K562 (cell line): ENCODE results near the gene ZBTB8B. TPM values are rescaled to one million over a fixed set of nuclear protein-coding genes. Genes with fewer than 3 reads are reported as not detected.

ENCODE experiments used
- ARID1B ChIP-seq: fragments of 450-650 bp; IDR thresholded peaks from 2 replicates; pipeline ENCODE4 v1.6.1; 2016; ENCODE audit warnings: antibody characterized with exemption, mild to moderate bottlenecking, inconsistent platforms
- ATF1 ChIP-seq, 2 experiments: fragments of 450-650 bp in 1 of 2; IDR thresholded peaks; 2 replicates each; pipeline ENCODE4 v1.6.1; 2016; ENCODE audit warnings: missing compliant biosample characterization in 1 of 2, missing genetic modification characterization in 1 of 2
- ETV5 ChIP-seq: sonication (generic); formaldehyde crosslinking; IDR thresholded peaks from 2 replicates; pipeline ENCODE4 v1.4.0; 2020; ENCODE audit warnings: low read depth, mild to moderate bottlenecking, missing genetic modification reagents
- GABPB1 ChIP-seq: sonication (generic); formaldehyde crosslinking; IDR thresholded peaks from 2 replicates; pipeline ENCODE4 v1.8.0; 2022; ENCODE audit warnings: mild to moderate bottlenecking, missing genetic modification reagents
- HDAC3 ChIP-seq: fragments of 450-650 bp; IDR thresholded peaks from 2 replicates; pipeline ENCODE4 v1.6.1; 2018; ENCODE audit warnings: borderline replicate concordance, mild to moderate bottlenecking, moderate library complexity; ENCODE audit not compliant: partially characterized antibody
- HDAC8 ChIP-seq: fragments of 450-650 bp; IDR thresholded peaks from 2 replicates; pipeline ENCODE4 v1.6.1; 2016; ENCODE audit warnings: mild to moderate bottlenecking, missing genetic modification characterization, moderate library complexity, missing compliant biosample characterization
- KLF13 ChIP-seq: fragments of 450-650 bp; IDR thresholded peaks from 2 replicates; pipeline ENCODE4 v1.6.1; 2016; ENCODE audit warnings: missing genetic modification characterization, low read depth, mild to moderate bottlenecking, missing compliant biosample characterization, moderate library complexity, borderline replicate concordance
- NRF1 ChIP-seq, 2 experiments: fragments of 450-650 bp; IDR thresholded peaks in 1 of 2; conservative IDR thresholded peaks in 1 of 2; 2 replicates each; pipeline ENCODE4 v1.6.1; 2014; ENCODE audit warnings: mild to moderate bottlenecking in 2 of 2
- PHF8 ChIP-seq: fragments of 200-600 bp; sonication (generic); IDR thresholded peaks from 2 replicates; pipeline ENCODE4 v1.6.1; 2012; ENCODE audit warnings: mixed run types, mild to moderate bottlenecking, inconsistent platforms, low read length, moderate library complexity, borderline replicate concordance
- RAD21 ChIP-seq, 2 experiments: fragments of 250-450 bp in 1 of 2; fragments of 450-650 bp in 1 of 2; sonication (Bioruptor Pico) in 1 of 2; formaldehyde crosslinking in 1 of 2; IDR thresholded peaks in 1 of 2; conservative IDR thresholded peaks in 1 of 2; 2 replicates each; pipeline versions ENCODE4 v1.4.0 to v1.8.0; 2020 to 2022; ENCODE audit warnings: mild to moderate bottlenecking in 2 of 2, moderate library complexity in 1 of 2
- SMC3 ChIP-seq: conservative IDR thresholded peaks from 2 replicates; pipeline ENCODE4 v1.6.1; 2011; ENCODE audit warnings: low read depth, low read length, improper control_type of control experiment; ENCODE audit not compliant: insufficient read depth
- TAF1 ChIP-seq: IDR thresholded peaks from 2 replicates; pipeline ENCODE4 v1.6.1; 2011; ENCODE audit warnings: mild to moderate bottlenecking, low read length, moderate library complexity; ENCODE audit not compliant: insufficient read depth, control insufficient read depth, severe bottlenecking; ENCODE audit errors: extremely low read depth
- TARDBP ChIP-seq: fragments of 450-650 bp; IDR thresholded peaks from 2 replicates; pipeline ENCODE4 v1.6.1; 2016
- ZBTB8A ChIP-seq: fragments of 450-650 bp; IDR thresholded peaks from 2 replicates; pipeline ENCODE4 v1.6.1; 2018; ENCODE audit warnings: mild to moderate bottlenecking, moderate library complexity; ENCODE audit not compliant: partially characterized antibody
- ZFP36 ChIP-seq: fragments of 150-350 bp; IDR thresholded peaks from 2 replicates; pipeline ENCODE4 v1.6.1; 2018; ENCODE audit warnings: low read length, low read depth; ENCODE audit not compliant: partially characterized antibody
- ZNF146 ChIP-seq: IDR thresholded peaks from one replicate; pipeline ENCODE4 v1.6.1; 2018; ENCODE audit warnings: missing compliant biosample characterization; ENCODE audit not compliant: unreplicated experiment
- ZNF282 ChIP-seq: sonication (generic); formaldehyde crosslinking; IDR thresholded peaks from 2 replicates; pipeline ENCODE4 v1.8.1; 2023; ENCODE audit warnings: missing genetic modification reagents
- ZNF668 ChIP-seq: fragments of 250-450 bp; sonication (Bioruptor Pico); IDR thresholded peaks from 2 replicates; pipeline ENCODE4 v1.8.0; 2022; ENCODE audit warnings: mild to moderate bottlenecking, inconsistent platforms
- polyA plus RNA-seq, 8 experiments: library from polyadenylated mRNA; depleted of rRNA in 4 of 8; stranded (reverse) in 5 of 8; unstranded in 3 of 8; fragments of >200 nt; fragmentation: Nextera tagmentation in 2 of 8; fragmentation: Illumina TruSeq in 1 of 8; extraction: Ambion mirVana in 2 of 8; extraction: Trizol in 1 of 8; gene quantifications; 2 replicates each; pipeline versions ENCODE4 v1.2.1 to v1.2.3, GENCODE V29; 2011 to 2014; ENCODE audit warnings: inconsistent platforms in 1 of 8, missing spikeins in 1 of 8
- total RNA-seq, 7 experiments: library from RNA; depleted of rRNA in 6 of 7; stranded (reverse); fragments of >200 nt in 6 of 7; fragmentation: Illumina TruSeq in 2 of 7; extraction: Trizol in 2 of 7; gene quantifications; 2 replicates each; pipeline versions ENCODE4 v1.2.1 to v1.2.3, GENCODE V29; 2011 to 2021; ENCODE audit warnings: low replicate concordance in 1 of 7
- TF ChIP-seq, protein P1 (sequence below): sonication (generic); formaldehyde crosslinking; IDR thresholded peaks from 2 replicates; pipeline ENCODE4 v1.5.0; 2020; ENCODE audit warnings: missing genetic modification reagents
- TF ChIP-seq, protein P2 (sequence below): sonication (generic); formaldehyde crosslinking; IDR thresholded peaks from 2 replicates; pipeline ENCODE4 v1.8.1; 2023; ENCODE audit warnings: mild to moderate bottlenecking, missing genetic modification reagents
- TF ChIP-seq, protein P3 (sequence below), 2 experiments: fragments of 450-650 bp; IDR thresholded peaks; 2 replicates each; pipeline ENCODE4 v1.6.1; 2016
- TF ChIP-seq, protein P4 (sequence below): sonication (generic); formaldehyde crosslinking; IDR thresholded peaks from 2 replicates; pipeline ENCODE4 v1.8.1; 2022; ENCODE audit warnings: missing genetic modification reagents
- TF ChIP-seq, protein P5 (sequence below): fragments of 250-450 bp; sonication (Bioruptor Pico); IDR thresholded peaks from 2 replicates; pipeline ENCODE4 v1.8.0; 2021; ENCODE audit warnings: moderate library complexity, mild to moderate bottlenecking, inconsistent platforms

Gene ZBTB8B
- total and polyA plus RNA-seq, 9 of the 15 experiments (the other 6 are each of a cell fraction or from before 2014, with no cell fraction given) = not detected

DNA sequence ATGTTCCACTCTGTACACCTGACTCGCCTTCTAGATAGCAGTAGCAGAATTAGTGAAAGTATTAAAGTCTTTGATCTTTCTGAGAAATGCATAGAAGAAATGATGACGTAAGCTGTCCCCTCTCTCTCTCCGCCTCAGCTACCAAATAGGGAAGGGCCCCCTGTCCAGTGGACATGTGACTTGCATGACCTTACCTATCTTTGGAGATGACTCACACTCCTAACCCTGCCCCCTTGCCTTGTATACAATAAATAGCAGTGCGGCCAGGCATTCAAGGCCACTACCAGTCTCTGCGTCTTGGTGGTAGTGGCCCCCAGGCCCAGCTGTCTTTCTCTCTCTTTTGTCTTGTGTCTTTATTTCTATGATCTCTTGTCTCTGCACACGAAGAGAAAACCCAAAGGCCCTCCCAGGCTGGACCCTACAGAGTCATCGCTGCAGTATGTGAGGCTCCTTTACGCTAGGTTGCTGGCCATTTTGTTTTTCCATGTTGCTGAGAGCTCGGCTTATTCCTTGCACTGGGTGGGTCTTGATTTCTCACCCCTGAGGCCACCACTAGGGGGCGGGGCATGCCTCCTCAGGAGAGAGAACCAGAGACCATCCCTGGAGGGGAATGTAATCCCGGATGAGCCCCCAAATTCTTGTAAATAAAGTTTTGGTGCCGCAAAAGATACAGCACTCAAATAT lies 16.0 kb upstream of the ZBTB8B start (continued):
- TF ChIP-seq, protein P1, sequence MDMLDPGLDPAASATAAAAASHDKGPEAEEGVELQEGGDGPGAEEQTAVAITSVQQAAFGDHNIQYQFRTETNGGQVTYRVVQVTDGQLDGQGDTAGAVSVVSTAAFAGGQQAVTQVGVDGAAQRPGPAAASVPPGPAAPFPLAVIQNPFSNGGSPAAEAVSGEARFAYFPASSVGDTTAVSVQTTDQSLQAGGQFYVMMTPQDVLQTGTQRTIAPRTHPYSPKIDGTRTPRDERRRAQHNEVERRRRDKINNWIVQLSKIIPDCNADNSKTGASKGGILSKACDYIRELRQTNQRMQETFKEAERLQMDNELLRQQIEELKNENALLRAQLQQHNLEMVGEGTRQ = peak; percentile 63
- TF ChIP-seq ZNF282 (CRISPR knock-in tag) = no peak
- peak; percentile 21 for TF ChIP-seq TAF1
- TF ChIP-seq ZFP36 = no peak
- TF ChIP-seq GABPB1 = 0 out of 2 replicates have a peak, but pooled peaks have one; percentile 37
- peak; percentile 61 for TF ChIP-seq SMC3
- peak; percentile 28; the same call in 1 of the 2 replicates for TF ChIP-seq PHF8
- no peak for TF ChIP-seq TARDBP
- TF ChIP-seq, protein P2, sequence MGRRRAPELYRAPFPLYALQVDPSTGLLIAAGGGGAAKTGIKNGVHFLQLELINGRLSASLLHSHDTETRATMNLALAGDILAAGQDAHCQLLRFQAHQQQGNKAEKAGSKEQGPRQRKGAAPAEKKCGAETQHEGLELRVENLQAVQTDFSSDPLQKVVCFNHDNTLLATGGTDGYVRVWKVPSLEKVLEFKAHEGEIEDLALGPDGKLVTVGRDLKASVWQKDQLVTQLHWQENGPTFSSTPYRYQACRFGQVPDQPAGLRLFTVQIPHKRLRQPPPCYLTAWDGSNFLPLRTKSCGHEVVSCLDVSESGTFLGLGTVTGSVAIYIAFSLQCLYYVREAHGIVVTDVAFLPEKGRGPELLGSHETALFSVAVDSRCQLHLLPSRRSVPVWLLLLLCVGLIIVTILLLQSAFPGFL (CRISPR knock-in tag) = no peak
- no peak for TF ChIP-seq ZNF668 (CRISPR knock-in tag)
- no peak for TF ChIP-seq ZNF146 (CRISPR knock-in tag)
- TF ChIP-seq, protein P3, sequence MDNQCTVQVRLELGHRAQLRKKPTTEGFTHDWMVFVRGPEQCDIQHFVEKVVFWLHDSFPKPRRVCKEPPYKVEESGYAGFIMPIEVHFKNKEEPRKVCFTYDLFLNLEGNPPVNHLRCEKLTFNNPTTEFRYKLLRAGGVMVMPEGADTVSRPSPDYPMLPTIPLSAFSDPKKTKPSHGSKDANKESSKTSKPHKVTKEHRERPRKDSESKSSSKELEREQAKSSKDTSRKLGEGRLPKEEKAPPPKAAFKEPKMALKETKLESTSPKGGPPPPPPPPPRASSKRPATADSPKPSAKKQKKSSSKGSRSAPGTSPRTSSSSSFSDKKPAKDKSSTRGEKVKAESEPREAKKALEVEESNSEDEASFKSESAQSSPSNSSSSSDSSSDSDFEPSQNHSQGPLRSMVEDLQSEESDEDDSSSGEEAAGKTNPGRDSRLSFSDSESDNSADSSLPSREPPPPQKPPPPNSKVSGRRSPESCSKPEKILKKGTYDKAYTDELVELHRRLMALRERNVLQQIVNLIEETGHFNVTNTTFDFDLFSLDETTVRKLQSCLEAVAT (IDR thresholded peaks at IDR 0.05) = no peak
- TF ChIP-seq ETV5 (CRISPR knock-in tag) = peak; percentile 60; the same call in 1 of the 2 replicates
- TF ChIP-seq, protein P4, sequence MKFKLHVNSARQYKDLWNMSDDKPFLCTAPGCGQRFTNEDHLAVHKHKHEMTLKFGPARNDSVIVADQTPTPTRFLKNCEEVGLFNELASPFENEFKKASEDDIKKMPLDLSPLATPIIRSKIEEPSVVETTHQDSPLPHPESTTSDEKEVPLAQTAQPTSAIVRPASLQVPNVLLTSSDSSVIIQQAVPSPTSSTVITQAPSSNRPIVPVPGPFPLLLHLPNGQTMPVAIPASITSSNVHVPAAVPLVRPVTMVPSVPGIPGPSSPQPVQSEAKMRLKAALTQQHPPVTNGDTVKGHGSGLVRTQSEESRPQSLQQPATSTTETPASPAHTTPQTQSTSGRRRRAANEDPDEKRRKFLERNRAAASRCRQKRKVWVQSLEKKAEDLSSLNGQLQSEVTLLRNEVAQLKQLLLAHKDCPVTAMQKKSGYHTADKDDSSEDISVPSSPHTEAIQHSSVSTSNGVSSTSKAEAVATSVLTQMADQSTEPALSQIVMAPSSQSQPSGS (CRISPR knock-in tag) = peak; percentile 14; the same call in 1 of the 2 replicates
- TF ChIP-seq, protein P5, sequence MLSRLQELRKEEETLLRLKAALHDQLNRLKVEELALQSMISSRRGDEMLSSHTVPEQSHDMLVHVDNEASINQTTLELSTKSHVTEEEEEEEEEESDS = no peak
- peak; percentile 49 to 69 for TF ChIP-seq RAD21 (CRISPR knock-in tag; conservative IDR thresholded peaks at IDR 0.05 in 1 of 2, IDR thresholded peaks at IDR 0.05 in 1 of 2)
- TF ChIP-seq NRF1 (conservative IDR thresholded peaks at IDR 0.05 in 1 of 2, IDR thresholded peaks at IDR 0.05 in 1 of 2) = no peak
- TF ChIP-seq ZBTB8A = no peak
- TF ChIP-seq HDAC3 = peak; percentile 20
- 0 out of 2 replicates have a peak, but pooled peaks have one; percentile 21 for TF ChIP-seq HDAC8 (tag)
- 0 out of 2 replicates have a peak, but pooled peaks have one; percentile 13 for TF ChIP-seq KLF13 (tag)
- peak; percentile 32; the same call in 1 of the 2 replicates for TF ChIP-seq ARID1B
- TF ChIP-seq ATF1 (CRISPR knock-in tag; IDR thresholded peaks at IDR 0.05) = no peak
- TF ChIP-seq ATF1 (tag; IDR thresholded peaks at IDR 0.05) = peak; percentile 77
